ENCODE results near the gene TSKS. TPM values are rescaled to one million over a fixed set of nuclear protein-coding genes. Genes with fewer than 3 reads are reported as not detected.

TSKS gene
- total RNA-seq, 1 experiment from 2014 or later, result 0.48 TPM

- H3K9me3 Mint-ChIP-seq, result no peaks in the 10 kb centered on the region
- DNase-seq (ENCODE audit: low spot score) (no peak), ATAC-seq (no peak)
- CTCF ChIA-PET, result no interaction called here
- H3K4me1 Mint-ChIP-seq, result no peaks in the 10 kb centered on the region
- TF ChIP-seq ZNF425 (CRISPR knock-in tag; conservative IDR thresholded peaks at IDR 0.05) (no peak), NFATC4 (CRISPR knock-in tag; IDR thresholded peaks at IDR 0.05) (no peak), E2F5 (CRISPR knock-in tag; IDR thresholded peaks at IDR 0.05) (no peak), PRDM15 (CRISPR knock-in tag; IDR thresholded peaks at IDR 0.05) (no peak), NFE2L1 (CRISPR knock-in tag; IDR thresholded peaks at IDR 0.05) (no peak), OVOL2 (CRISPR knock-in tag; IDR thresholded peaks at IDR 0.05; ENCODE audit: borderline replicate concordance) (no peak), ZNF423 (CRISPR knock-in tag; IDR thresholded peaks at IDR 0.05) (no peak), ELF4 (CRISPR knock-in tag; IDR thresholded peaks at IDR 0.05; ENCODE audit: low read depth) (no peak)
- TF ChIP-seq, protein P1, sequence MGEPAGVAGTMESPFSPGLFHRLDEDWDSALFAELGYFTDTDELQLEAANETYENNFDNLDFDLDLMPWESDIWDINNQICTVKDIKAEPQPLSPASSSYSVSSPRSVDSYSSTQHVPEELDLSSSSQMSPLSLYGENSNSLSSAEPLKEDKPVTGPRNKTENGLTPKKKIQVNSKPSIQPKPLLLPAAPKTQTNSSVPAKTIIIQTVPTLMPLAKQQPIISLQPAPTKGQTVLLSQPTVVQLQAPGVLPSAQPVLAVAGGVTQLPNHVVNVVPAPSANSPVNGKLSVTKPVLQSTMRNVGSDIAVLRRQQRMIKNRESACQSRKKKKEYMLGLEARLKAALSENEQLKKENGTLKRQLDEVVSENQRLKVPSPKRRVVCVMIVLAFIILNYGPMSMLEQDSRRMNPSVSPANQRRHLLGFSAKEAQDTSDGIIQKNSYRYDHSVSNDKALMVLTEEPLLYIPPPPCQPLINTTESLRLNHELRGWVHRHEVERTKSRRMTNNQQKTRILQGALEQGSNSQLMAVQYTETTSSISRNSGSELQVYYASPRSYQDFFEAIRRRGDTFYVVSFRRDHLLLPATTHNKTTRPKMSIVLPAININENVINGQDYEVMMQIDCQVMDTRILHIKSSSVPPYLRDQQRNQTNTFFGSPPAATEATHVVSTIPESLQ (CRISPR knock-in tag; IDR thresholded peaks at IDR 0.05), result no peak
- H3K36me3 Mint-ChIP-seq, result peaks cover 3% of the 10 kb centered on the region; the same call in 1 of the 2 replicates
- no peaks in the 10 kb centered on the region for H3K27me3 Mint-ChIP-seq (ENCODE audit: low read depth)
- no peak overlapping the region for H3K4me3 Mint-ChIP-seq
- no peak overlapping the region for H3K27ac Mint-ChIP-seq
- POLR2A ChIA-PET, result interaction anchor here (0.7 kb wide), 1 partner anchor 135 kb away, joined by 3 read pairs; no protein-coding TSS in a partner anchor
These were observed 11.9 kb upstream of the TSKS start for GRCh38 chr19:49774969-49775368.

- ATAC-seq (no peak), DNase-seq (ENCODE audit: low spot score) (no peak)
- no peaks in the 10 kb centered on the region for H3K27me3 Mint-ChIP-seq (ENCODE audit: low read depth)
- no peak overlapping the region for H3K4me3 Mint-ChIP-seq
- ChIA-PET POLR2A (no interaction called here), CTCF (no interaction called here)
- peaks cover 3% of the 10 kb centered on the region; the same call in 1 of the 2 replicates for H3K36me3 Mint-ChIP-seq
- H3K27ac Mint-ChIP-seq, result peak overlapping the region; percentile 70; the same call in 1 of the 2 replicates
- TF ChIP-seq HMGXB4 (CRISPR knock-in tag; IDR thresholded peaks at IDR 0.05) (no peak), IRF2 (CRISPR knock-in tag; IDR thresholded peaks at IDR 0.05; ENCODE audit: borderline replicate concordance, low read depth) (no peak), STAT6 (CRISPR knock-in tag; conservative IDR thresholded peaks at IDR 0.05; ENCODE audit: low read depth) (no peak)
- H3K4me1 Mint-ChIP-seq, result no peaks in the 10 kb centered on the region
- no peaks in the 10 kb centered on the region for H3K9me3 Mint-ChIP-seq
These were observed 10.7 kb upstream of the TSKS start for GRCh38 chr19:49773663-49774350.

Measured in WTC11 (cell line).